ENCODE data around the gene ATG16L1. TPM values are rescaled to one million over a fixed set of nuclear protein-coding genes. Genes with fewer than 3 reads are reported as not detected.

ATG16L1 gene
- 49.8 TPM for total RNA-seq

DNA sequence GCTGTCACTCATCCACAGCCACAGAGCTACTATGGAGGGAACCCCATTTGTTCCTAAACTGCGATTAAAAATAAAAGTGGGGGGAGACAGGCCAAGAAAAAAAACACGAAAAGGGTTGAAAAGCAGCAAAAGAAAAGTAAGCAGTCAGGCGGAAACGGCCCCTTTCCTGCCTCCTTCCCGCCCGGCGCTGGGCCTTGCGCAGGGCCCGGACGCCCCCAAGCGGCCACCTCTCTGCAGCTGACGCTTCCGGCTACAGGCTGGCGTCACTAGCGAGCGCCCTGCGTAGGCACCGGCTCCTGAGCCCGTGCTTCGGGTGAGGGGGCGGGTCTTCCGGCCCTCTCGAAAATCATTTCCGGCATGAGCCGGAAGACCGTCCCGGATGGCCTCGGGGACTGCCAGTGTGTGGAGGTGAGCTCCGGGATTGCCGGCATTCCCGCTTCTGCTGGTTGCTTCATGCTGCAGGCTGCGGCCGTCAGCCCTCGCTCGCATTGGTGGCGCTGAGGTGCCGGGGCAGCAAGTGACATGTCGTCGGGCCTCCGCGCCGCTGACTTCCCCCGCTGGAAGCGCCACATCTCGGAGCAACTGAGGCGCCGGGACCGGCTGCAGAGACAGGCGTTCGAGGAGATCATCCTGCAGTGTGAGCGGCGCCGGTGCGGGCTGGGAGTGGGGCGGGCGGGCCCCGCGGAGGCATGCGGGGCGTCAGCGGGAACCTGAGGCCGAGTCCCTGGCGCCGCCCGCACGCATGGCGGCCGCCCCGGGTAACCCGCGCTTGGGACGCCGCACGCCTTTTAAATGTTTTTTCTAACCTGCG, at the start of gene ATG16L1:
Gene ATG16L1 (plus strand): TSS at position 368 of the 811 bp plus-strand sequence. CDS start 155 bp downstream, at position 523.

DNA sequence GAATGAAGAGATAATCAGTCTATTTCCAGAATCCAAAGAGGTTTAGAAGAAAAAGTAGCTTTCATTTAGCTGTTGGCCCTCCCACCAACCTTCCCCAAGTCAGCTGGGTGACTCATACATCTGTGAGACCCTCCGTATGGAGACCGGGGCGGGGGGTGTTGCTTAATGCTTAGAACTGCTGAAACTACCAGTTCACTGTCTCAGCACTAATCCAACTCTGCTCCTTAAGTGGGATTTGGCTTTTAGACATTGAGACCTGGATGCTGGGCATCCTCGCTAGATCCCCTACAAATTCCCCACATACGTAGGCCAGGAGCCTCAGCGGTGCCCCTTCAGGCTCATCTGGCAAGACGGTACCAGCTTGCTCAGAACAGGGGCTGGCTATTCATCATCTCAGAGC, 56.1 kb downstream of the ATG16L1 start, which contains the start of gene SAG:
Gene SAG (plus strand): TSS at position 252 of the 400 bp plus-strand sequence. CDS start 1,374 bp downstream, outside the sequence.

Other genes with a start within 250 kb of the ATG16L1 start
- 10.0 TPM for gene NGEF, start 238.4 kb upstream of the ATG16L1 start, total RNA-seq
- gene NEU2, start 219.0 kb upstream of the ATG16L1 start, total RNA-seq: not detected
- 8.0 TPM for gene INPP5D, start 191.3 kb upstream of the ATG16L1 start, total RNA-seq
- gene SAG, start 56.1 kb downstream of the ATG16L1 start, total RNA-seq: 16.7 TPM
- 48.3 TPM for gene DGKD, start 102.8 kb downstream of the ATG16L1 start, total RNA-seq

All from camera-type eye (tissue), 1 donor.